Skin epidermis (tissue), 12 donors: ENCODE results near the gene TCOF1.

Experiments used
- H3K27ac ChIP-seq, 21 experiments: fragments of 200-600 bp; sonication (generic) in 11 of 21; one replicate each; pipeline ENCODE4 v1.5.0; 2020; ENCODE audit warnings: mild to moderate bottlenecking in 3 of 21, inconsistent platforms in 2 of 21, moderate library complexity in 2 of 21
- H3K4me3 ChIP-seq, 7 experiments: fragments of 200-600 bp; sonication (generic) in 2 of 7; one replicate each; pipeline ENCODE4 v1.5.0; 2020; ENCODE audit warnings: inconsistent platforms in 2 of 7, mild to moderate bottlenecking in 2 of 7, moderate library complexity in 1 of 7

The TCOF1 gene

DNA sequence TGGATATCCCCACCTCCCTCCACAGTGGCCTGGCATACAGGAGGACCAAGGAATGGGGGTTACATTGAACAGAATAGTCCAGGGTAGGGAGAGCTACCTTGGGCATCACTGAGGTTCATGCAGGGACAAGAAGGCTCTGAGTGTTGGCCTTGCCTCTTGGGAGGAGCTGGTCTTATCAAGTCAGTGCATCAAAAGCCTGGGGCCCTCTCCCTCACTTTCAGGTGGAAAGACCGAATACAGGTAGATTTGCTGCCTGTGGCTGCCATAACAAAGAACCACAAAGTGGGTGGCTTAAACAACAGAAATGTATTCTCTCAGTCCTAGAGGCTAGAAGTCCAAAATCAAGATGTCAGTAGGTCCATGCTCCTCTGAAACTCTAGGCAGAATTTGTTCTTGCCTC is 36.3 kb upstream of the TCOF1 start:
- H3K27ac ChIP-seq: peak overlapping the region in 1 of 21 experiments; percentile 29
- no peak overlapping the region for H3K4me3 ChIP-seq

DNA sequence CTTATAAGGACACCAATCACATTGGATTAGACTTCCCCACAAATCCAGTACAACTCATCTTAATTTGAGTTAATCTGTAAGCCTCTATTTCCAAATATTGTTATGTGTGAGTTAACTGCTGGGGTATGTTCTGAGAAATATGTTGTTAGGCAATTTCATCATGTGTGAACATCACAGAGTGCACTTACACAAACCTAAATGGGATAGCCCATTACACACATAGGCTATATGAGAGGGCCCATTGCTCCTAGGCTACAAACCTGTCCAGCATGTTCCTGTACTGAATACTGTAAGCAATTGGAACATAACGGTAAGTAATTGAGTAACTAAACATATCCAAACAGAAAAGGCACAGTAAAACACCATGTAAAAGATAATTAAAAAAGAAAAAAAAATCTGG is 35.7 kb upstream of the TCOF1 start:
- Histone ChIP-seq H3K27ac (no peak overlapping the region), H3K4me3 (no peak overlapping the region)

DNA sequence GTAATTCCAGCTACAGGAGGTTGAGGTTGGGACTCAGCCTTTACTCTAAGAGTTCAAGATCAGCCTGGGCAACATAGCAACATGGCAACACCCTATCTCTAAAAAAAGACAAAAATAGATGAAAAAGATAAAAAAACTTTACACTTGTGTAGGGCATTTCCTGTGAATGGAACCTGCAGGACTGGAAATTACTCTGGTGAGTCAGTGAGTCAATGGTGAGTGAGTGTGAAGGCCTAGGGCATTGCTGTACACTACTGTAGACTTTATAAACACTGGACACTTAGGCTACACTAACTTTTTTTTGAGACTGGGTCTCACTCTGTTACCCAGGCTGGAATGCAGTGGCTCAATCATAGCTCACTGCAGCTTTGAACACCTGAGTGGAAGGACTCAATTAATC is 35.3 kb upstream of the TCOF1 start:
- no peak overlapping the region for H3K4me3 ChIP-seq
- no peak overlapping the region for H3K27ac ChIP-seq

DNA sequence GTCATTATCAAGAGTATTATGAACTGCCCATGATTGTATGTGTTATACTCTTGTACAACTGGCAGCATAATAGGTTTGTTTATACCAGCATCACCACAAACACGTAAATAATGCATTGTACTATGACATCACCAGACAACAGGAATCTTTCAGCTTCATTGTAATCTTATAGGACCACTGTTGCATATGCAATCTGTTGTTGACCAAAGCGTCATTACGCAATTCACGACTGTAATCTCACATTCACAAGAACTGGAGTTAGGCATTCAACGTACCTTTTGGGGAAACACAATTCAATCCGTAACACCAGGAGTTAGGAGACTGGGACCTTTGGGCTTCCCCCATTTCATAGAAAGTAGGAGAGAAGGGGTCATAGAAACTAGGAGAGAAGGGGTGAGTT is 34.4 kb upstream of the TCOF1 start:
- Histone ChIP-seq H3K27ac (no peak overlapping the region), H3K4me3 (no peak overlapping the region)

DNA sequence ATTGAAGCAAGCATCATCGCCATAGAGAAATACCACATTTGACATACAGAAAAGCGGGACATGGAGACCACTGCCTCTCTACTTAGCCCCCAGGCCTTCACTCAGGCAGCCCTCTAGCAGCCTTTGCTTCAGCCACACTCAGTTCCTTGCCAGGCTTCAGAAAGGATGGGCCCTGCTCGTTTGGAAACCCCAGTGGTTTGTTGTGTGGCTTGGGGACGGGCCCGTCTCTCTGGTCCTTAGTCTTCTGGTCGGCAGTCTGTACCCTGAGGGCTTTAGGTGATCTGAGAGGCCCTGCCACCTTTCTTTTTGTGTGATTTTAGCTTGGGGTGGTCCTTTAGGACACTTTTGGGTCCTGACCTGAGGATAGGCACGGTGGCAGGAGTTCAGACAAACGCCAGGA is 33.7 kb upstream of the TCOF1 start:
- no peak overlapping the region for H3K4me3 ChIP-seq
- no peak overlapping the region for H3K27ac ChIP-seq

DNA sequence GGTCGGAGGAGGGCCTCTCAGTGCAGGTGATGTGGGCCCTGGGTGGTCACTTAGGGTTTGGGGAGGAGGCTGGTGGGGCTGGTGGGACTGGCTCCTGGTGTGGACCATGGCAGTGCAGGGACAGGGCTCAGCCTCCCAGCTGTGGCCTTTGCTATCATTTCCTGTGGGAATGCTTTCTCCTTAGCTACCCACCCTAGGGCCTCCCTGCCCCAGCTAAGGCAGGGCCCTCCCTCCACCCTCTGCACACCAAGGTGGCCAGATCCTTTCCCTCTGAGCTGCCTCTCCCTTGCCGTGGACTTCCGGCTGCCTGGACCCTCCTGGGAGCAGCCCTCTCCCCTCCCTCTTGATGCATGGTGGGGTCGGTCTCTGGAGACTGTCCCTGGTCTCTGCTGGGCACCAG is 32.1 kb upstream of the TCOF1 start:
- H3K27ac ChIP-seq: no peak overlapping the region
- H3K4me3 ChIP-seq: no peak overlapping the region

DNA sequence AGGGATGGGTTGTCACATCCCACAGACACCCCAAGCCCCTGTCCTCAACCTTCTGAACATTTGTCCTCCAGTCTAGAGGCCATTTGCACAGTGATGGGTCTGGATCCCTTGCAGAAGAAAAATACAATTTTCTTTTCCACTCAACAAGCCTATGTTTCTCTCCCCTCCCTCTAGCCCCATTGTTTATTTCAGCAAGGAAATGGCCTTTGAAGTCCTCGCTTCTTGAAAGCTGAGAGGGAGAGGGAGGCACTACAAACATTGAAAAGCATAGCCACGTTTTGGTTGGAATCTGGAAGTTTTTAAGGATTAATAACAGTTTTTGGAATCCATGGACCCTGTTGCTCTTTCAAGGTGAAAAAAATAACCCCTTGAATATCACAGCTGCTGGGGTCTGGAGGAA is 30.8 kb upstream of the TCOF1 start:
- H3K4me3 ChIP-seq: no peak overlapping the region
- no peak overlapping the region for H3K27ac ChIP-seq

DNA sequence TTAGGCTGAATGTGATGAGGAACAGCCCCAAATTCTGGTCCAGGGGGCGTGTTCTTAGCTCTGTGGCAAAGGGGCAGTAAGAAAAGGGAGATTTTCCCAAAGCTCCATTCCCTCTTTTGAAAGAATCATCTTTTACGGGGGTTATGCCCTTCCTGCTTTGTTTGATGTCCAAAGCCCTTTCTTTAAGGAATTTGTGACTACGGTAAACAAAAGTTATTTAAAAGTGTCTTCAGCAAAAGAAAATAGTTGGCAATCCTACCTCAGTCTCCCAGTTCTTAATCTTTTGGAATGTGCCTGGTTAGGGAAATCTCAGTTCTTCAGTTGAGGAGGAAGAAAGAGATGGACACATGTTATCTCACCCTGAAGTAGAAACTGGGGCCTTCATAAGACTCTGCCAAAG is 30.4 kb upstream of the TCOF1 start:
- Histone ChIP-seq H3K27ac (no peak overlapping the region), H3K4me3 (no peak overlapping the region)

DNA sequence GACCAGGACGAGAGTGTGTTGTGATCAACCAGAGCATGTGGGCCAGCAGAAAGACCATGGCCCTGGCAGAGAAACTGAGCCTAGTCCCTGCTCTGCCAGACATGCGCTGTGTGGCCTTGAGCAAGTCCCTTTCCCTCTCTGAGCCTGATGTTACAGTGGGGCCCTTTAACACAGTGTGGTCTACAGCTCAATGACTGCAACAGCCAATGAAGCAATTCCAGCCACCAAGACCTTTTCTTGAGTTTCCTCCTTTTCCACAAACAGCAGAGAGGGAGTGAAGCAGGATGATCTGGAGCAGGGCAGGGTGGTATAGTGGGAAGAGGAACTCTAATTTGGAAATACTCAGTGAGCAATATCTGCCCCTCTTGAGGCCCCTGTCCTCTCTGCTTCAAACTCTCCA is 29.0 kb upstream of the TCOF1 start:
- Histone ChIP-seq H3K4me3 (no peak overlapping the region), H3K27ac (no peak overlapping the region)

DNA sequence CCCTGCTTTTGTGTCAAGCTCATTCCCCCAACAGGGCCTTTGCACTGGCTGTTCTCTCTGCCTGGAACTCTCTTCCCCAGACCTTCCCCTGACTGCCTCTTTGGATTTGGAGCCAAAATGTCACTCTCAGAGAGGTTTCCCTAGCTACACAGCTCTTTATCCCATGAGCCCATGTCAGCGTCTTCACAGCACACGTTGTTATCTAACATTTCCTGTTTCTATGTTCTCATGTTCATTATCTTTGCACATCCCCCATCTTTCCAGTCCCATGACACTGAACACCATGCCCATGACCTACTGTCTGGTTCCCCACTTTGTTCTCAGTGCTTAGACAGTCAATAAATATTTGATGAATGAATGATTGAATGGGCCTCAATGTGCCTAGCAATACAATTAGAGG is 28.5 kb upstream of the TCOF1 start:
- no peak overlapping the region for H3K27ac ChIP-seq
- H3K4me3 ChIP-seq: no peak overlapping the region

DNA sequence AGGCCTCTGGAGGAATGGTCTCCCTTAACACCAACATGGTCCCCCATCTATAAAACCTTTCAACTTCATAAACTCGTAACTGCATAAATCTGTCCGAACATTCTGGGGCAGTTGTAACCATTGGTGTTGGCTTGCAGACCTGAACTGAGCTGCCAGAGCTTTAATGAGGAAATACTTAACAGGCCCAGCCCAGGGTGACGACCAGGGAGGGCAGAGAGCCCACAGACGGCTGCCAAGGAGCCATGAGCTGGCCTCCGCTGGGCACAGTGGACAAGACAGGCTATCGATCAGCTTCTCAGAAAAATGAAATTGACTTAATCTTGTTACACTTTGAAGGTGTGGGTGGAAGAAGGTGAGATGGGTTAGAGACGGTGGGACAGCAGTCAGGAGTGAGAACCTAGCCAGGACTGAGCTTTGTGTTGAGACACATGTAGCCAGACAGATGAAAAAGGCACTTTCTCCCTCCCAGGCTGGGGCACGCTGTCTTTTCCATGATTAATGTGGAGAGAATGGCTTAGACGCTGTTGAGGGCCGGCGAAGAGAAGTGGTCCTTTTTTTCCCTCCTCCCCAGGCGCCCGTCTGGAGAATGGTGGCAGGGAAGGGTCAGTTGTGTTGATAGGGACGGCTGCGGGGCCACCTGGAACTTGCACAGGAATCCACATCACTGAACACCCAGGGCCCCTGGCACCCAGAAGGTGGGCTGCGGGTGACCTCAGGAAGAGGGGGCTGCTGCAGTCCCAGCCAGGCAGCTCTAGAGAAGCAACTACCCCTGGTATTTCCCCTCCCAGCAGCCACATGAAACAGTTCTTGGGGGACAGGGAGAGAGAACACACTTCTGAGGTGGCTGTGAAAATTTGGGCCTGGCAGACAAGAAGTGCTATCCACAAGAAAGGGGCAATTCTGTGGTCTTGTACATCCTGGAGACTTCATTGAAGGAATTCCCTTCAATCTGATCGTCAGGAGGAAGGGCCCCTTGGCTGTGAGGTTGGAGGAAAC is 27.3 kb upstream of the TCOF1 start:
- H3K27ac ChIP-seq: no peak overlapping the region
- H3K4me3 ChIP-seq: no peak overlapping the region

DNA sequence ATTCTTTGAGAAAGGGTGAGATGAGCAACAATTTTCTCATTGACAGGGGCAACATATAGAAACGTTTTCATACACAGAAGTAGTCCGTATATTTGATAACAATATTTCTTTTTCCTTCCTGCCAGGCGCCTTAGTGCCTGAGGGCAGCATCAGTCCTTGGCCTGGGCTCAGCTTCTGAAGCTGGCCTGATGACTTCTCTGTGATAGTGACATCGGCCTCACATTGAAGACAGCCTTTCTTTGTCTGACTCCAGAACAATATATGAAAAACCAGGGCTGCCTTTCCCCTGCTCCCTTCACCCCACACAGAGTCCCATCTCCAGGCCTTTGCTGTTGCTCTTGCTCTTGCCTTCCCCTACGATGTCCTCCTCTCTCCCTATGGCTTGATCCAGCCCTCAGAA is 24.1 kb upstream of the TCOF1 start:
- H3K27ac ChIP-seq: no peak overlapping the region
- no peak overlapping the region for H3K4me3 ChIP-seq

DNA sequence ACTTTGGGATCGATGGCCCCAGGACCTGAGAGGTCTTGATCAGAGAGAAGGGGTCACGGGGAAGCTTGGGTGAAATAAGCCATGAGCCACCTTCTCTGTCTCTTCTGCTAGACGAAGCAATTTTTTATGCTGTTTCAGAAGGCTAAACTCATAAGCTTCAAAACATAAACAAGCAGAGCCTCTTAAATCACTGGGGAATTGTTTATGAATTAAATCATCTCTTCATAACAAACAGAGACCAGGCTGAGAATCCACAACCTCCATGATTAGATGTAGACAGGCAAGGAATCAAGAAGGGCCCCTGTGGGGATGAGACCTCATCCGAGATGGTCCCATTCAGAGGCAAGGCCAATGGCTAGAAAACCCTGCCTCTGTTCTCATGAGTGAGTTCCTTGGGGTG is 21.7 kb upstream of the TCOF1 start:
- Histone ChIP-seq H3K27ac (no peak overlapping the region), H3K4me3 (no peak overlapping the region)

DNA sequence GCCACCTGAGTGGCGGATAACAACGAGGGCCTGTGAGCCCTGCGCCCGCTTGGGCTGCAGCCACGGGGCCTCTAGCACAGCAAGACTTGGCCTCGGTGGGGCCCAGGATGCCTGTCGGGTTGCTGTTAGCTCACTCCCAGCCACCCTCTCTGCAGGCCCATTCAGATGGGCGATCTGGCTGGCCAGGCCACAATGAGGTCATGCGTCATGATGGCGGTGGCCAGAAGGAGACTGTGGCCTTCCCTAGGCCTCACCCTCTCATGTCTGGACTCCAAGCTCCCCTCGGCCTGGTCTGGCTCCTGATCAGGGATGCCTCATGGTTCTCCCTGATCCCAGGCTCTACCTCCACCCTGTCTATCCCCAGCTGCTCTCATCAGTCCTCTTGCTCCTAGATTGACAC is 19.0 kb upstream of the TCOF1 start:
- H3K4me3 ChIP-seq: no peak overlapping the region
- no peak overlapping the region for H3K27ac ChIP-seq

DNA sequence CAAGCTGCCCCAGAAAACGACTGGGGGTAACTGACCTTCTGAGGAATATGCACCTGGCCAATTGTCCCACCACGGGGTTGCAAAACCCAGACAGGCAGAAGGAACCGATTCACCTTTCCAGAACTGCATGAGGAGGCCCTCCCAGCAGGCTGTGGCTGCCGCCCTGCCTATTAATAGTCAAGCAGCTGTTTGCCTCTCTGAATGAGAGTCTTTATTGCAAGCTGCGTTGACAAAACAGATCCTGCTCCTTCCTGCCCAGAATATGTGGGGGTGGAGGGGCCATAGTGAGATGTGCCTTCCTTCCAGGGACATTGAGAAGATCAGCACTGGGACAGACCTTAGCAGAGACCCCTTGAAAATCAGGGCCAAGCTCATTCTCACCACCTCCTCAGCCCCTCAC is 18.3 kb upstream of the TCOF1 start:
- Histone ChIP-seq H3K4me3 (no peak overlapping the region), H3K27ac (no peak overlapping the region)

DNA sequence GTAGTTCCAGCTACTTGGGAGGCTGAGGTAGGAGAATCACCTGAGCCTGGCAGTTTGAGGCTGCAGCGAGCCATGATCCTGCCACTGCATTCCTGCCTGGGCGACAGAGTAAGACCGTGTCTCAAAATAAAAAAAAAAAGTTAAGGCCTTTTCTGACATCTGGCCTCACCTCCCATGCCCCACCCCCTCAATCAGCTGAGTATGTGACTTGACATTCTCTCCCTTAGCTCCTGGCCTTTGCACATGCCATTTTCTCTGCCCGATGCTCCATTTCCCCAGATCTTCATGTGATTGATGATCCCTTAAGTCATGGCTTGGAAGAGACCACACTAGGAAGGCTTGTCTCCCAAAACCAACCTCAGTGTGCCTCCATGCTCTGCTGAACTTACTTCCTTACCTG is 17.7 kb upstream of the TCOF1 start:
- Histone ChIP-seq H3K4me3 (no peak overlapping the region), H3K27ac (no peak overlapping the region)

DNA sequence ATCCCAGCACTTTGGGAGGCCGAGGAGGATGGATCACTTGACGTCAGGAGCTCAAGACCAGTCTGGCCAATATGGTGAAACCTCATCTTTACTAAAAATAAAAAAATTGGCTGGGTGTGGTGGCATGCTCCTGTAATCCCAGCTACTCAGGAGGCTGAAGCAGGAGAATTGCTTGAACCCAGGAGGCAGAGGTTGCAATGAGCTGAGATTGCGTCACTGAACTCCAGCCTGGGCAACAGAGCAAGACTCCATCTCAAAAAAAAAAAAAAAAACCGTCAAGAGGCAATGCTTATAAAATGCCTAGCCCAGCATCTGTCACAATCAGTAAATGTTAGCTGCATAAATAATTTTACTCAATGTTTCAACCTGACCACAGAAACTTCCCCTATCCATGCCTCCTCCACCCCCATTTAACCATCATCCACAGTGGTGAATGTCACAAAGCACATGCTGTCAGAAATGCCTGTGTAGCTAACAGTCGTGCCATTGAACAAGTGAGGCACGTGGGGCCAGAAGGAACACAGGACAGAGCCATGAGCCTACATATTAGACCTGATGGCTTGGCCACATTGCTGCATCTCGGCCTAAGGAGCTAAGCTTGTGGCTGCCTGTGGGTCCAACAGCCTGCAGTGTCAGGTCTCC is 16.8 kb upstream of the TCOF1 start:
- no peak overlapping the region for H3K27ac ChIP-seq

DNA sequence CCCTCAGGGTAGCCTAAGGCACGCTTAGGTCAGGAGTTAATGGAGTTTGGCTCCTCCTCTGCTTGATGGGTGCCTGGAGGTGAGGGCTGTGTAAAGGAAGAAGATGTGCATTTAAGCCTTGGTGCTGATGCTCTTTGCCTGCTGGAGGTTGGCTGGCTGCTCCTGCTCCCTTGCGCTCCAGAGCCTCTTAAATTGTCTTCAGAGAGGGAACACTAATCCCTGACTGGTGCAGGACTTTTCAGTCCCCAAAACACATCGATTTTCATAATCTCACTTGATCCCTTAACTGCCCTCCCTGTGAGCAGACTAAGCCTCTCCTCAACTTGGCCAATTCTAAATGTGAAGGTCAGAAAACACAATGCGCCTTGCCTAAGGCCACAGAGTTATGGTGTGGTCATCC is 16.2 kb upstream of the TCOF1 start:
- no peak overlapping the region for H3K4me3 ChIP-seq
- H3K27ac ChIP-seq: no peak overlapping the region

More for the DNA sequence above, 16.8 kb upstream of the TCOF1 start:
- no peak overlapping the region for H3K4me3 ChIP-seq

DNA sequence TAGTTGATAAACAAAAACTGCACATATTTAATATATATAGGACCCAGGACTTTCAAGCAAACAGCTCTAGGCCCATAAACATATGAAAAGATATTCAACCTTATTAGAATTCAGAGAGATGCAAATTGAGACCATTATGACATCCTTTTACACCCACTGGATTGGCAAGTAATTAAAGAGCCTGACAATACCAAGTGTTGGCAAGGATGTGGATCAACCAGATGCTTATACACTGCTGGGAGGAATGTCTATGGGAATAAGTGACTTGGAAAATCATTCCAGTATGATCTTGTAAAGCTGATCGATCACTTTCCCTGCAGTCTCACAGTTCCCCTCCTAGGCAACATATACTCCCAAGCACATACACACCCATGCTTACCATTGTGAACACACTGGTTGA is 15.5 kb upstream of the TCOF1 start:
- Histone ChIP-seq H3K27ac (no peak overlapping the region), H3K4me3 (no peak overlapping the region)

DNA sequence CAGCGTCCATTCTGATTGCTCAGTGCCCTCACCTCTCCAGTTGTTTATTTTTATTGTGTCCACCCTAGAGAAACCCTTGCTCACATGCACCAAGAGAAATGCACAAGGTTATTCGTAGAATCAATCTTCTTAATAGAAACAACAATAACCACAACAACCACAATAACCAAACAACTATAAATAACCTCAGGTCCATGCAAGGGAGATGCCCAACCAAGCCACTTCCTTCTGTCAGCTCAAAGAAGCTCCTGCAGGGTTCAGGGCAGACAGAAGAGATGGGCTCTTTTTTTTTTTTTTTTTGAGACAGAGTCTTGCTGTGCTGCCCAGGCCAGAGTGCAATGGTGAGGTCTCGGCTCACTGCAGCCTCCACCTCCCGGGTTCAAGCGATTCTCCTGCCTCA is 14.9 kb upstream of the TCOF1 start:
- H3K4me3 ChIP-seq: no peak overlapping the region
- no peak overlapping the region for H3K27ac ChIP-seq

DNA sequence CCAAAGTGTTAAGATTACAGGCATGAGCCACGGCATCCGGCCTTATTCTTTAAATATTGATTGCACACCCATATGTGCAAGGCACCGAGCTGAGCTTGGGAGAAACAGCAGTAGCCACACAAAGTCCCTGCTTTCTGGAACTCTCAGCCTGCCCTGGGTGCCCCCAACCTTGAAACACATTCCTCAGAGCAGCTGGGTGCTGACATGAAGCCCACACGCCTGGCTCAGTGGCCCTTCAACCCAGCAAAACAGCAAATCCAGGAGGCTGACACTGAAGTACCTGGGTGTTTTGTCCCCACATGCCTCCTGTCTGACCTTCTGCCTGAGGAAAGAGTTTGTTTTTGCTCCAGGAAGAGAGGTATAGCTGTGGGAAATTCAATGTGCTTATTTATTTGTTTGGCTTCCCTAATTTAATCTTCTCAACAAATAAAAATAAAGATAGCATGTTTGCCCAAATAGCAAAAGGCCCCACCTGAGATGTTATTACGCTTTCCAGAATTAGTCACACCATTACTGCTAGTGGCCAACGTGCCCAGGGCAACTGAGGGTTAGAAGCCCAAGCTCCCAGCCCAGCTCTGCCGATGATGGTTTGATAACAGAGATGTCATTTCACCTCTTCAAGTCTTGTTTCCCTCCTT is 13.4 kb upstream of the TCOF1 start:
- no peak overlapping the region for H3K27ac ChIP-seq
- no peak overlapping the region for H3K4me3 ChIP-seq
